ENCODE data around the gene GPRIN3.
"Not testable (repeated sequence)": the region's sequence is repeated elsewhere in the genome, so short reads cannot be mapped to it uniquely, and the experiment has no call there.

GPRIN3 gene

GRCh38 chr4:89204624-89205023 lies 103.0 kb downstream of the GPRIN3 start:
- no peak for DNase-seq

DNA sequence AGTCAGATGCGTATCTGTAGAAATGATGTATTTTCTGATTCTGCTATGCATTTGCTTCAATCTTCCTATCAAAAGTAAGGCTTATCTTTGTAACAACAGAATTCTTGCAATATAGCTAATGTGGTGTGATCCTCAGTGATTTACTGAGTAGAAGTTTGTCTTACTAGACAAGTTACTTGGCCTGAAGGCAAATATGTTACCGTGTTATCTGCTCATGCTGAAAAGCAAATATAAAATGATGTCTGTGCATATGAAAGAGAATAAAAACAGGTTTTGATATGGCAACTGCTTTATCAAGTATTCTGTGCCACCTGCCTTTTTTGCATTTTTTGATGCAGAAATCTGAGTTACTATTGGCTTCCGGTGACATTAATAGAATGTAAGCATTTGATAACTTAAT lies 103.7 kb downstream of the GPRIN3 start:
- DNase-seq = no peak

DNA sequence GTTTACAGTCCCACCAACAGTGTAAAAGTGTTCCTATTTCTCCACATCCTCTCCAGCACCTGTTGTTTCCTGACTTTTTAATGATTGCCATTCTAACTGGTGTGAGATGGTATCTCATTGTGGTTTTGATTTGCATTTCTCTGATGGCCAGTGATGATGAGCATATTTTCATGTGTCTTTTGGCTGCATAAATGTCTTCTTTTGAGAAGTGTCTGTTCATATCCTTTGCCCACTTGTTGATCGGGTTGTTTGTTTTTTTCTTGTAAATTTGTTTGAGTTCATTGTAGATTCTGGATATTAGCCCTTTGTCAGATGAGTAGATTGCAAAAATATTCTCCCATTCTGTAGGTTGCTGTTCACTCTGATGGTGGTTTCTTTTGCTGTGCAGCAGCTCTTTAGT lies 108.2 kb downstream of the GPRIN3 start:
- not testable (repeated sequence) for DNase-seq

GRCh38 chr4:89197920-89198319 lies 109.7 kb downstream of the GPRIN3 start:
- DNase-seq = no peak

DNA sequence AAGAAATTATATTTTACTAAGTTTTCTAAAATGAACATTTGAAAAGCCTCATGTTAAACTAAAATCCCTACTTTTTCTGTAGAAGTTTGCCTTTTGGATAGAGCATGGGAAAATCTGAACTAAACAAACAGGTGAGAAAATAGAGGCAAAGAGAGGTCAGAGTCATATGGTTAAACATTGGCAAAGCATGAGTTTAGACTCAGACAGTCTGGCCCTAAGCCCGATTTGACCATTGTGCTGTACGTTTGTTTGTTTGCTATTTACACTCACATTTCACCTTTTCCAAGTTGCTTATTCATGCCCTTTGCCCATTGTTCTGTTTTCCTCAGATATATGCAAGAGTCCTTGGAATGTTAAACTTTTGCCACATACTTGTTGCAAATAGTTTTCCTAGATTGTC lies 110.9 kb downstream of the GPRIN3 start:
- no peak for DNase-seq

DNA sequence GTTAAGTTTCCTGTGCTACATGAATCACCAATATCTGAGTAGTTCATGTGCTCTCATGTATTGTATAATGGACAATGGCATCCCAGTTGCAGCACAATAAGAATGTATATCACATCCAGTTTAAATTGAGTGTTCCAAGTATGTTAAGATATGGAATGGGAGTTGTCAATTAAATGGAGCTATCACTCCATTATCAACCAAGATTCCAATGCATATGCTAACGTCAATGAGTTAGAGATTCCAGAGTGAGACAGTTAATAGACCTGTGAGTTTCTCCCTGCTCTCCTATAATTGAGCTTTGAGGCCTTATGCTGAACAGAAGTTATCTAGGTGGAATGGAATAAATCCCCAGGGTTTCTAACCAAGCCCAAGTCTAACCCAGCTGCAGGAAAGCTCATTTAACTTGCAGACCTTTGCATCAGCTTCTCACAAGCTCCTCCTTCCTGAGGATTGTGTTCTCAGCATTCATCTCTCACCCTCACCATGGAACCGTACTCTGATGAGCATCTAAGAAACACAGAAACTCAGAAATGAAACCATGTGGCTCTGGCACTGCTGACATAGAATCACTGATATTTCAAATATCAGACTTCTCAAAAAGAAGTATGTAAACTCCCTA lies 111.4 kb downstream of the GPRIN3 start:
- DNase-seq = no peak

DNA sequence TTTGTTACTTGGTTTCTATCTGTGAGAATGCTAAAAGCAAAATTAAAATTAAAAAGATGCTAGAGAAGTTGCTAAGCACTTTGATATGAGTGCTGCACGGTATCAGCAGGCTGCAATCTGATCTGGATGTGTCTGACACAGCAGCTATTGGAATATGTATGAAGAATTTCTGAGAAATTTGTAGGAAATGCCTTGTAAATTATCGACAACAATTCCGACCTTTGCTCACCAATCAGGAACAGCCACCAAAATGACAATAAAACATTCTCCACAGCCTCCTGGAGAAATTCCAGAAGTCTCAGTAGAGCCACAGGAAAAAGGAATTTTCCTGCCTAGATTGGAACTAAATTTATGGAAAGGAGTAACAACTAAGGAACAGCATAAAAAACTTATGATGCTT lies 113.8 kb downstream of the GPRIN3 start:
- no peak for DNase-seq

Measured in NCI-H2081 treated with DMSO at 0.1 percent for 48 hours (cell line).